KMS-11 (cell line): ENCODE results near the gene OR4K13.

Source experiments
- H2AFZ ChIP-seq: fragments of 200-600 bp; sonication (generic); 2 replicates; pipeline ENCODE4 v1.6.1; 2016; ENCODE audit warnings: antibody characterized with exemption, mixed run types, low read depth
- H3K27ac ChIP-seq: fragments of 200-600 bp; sonication (generic); 2 replicates; pipeline ENCODE4 v1.6.1; 2016; ENCODE audit warnings: mild to moderate bottlenecking, mixed run types
- H3K27me3 ChIP-seq: fragments of 200-600 bp; sonication (generic); 2 replicates; pipeline ENCODE4 v1.6.1; 2017; ENCODE audit warnings: mild to moderate bottlenecking, low read depth, mixed run types, moderate library complexity; ENCODE audit not compliant: insufficient read depth
- H3K36me3 ChIP-seq: fragments of 200-600 bp; sonication (generic); 2 replicates; pipeline ENCODE4 v1.6.1; 2017; ENCODE audit warnings: mild to moderate bottlenecking, mixed run types; ENCODE audit not compliant: insufficient read depth
- H3K4me1 ChIP-seq: fragments of 200-600 bp; sonication (generic); 2 replicates; pipeline ENCODE4 v1.6.1; 2016; ENCODE audit warnings: mild to moderate bottlenecking, low read depth, mixed run types; ENCODE audit not compliant: poor library complexity, severe bottlenecking
- H3K4me2 ChIP-seq: fragments of 200-600 bp; sonication (generic); 2 replicates; pipeline ENCODE4 v1.7.0; 2016; ENCODE audit warnings: mild to moderate bottlenecking, mixed run types
- H3K4me3 ChIP-seq: fragments of 200-600 bp; sonication (generic); IDR thresholded peaks from 2 replicates; pipeline ENCODE4 v1.6.1; 2017; ENCODE audit warnings: low read depth, low read length, mixed read lengths; ENCODE audit not compliant: insufficient read depth
- H3K79me2 ChIP-seq: fragments of 200-600 bp; sonication (generic); 2 replicates; pipeline ENCODE4 v1.6.1; 2016; ENCODE audit warnings: low read depth, mixed run types; ENCODE audit not compliant: insufficient read depth
- H3K9ac ChIP-seq: fragments of 200-600 bp; sonication (generic); 2 replicates; pipeline ENCODE4 v1.6.1; 2016; ENCODE audit warnings: mild to moderate bottlenecking, mixed run types
- H4K20me1 ChIP-seq: fragments of 200-600 bp; sonication (generic); 2 replicates; pipeline ENCODE4 v1.6.1; 2016; ENCODE audit warnings: mild to moderate bottlenecking, mixed run types; ENCODE audit not compliant: insufficient read depth
- CTCF ChIP-seq: fragments of 200-600 bp; sonication (generic); conservative IDR thresholded peaks from 2 replicates; pipeline ENCODE4 v1.6.1; 2017; ENCODE audit warnings: low read depth, mild to moderate bottlenecking, antibody characterized with exemption, low read length, moderate library complexity, mixed read lengths

Gene OR4K13

GRCh38 chr14:20035449-20035848 is 389 bp downstream of the OR4K13 start:
- Histone ChIP-seq H3K4me1 (no peaks in the 10 kb centered on the region), H3K79me2 (no peaks in the 10 kb centered on the region), H3K4me2 (no peak overlapping the region), H3K27ac (no peak overlapping the region), H3K4me3 (no peak overlapping the region), H4K20me1 (no peaks in the 10 kb centered on the region), H3K9ac (no peak overlapping the region), H3K36me3 (no peaks in the 10 kb centered on the region), H2AFZ (no peak overlapping the region), H3K27me3 (no peaks in the 10 kb centered on the region)
- no peak for TF ChIP-seq CTCF

- Histone ChIP-seq H3K4me1 (no peaks in the 10 kb centered on the region), H3K4me2 (no peak overlapping the region), H3K36me3 (no peaks in the 10 kb centered on the region), H3K79me2 (no peaks in the 10 kb centered on the region), H3K4me3 (no peak overlapping the region), H2AFZ (no peak overlapping the region), H3K27ac (no peak overlapping the region), H3K9ac (no peak overlapping the region), H4K20me1 (no peaks in the 10 kb centered on the region), H3K27me3 (no peaks in the 10 kb centered on the region)
- TF ChIP-seq CTCF = no peak
Measured at GRCh38 chr14:20031058-20031457, 4.8 kb downstream of the OR4K13 start.

- H4K20me1 ChIP-seq = no peaks in the 10 kb centered on the region
- no peak within 1 kb of the TSS for H3K27ac ChIP-seq
- no peak within 1 kb of the TSS for H3K4me3 ChIP-seq
- no peaks in the 10 kb centered on the region for H3K4me1 ChIP-seq
- H3K79me2 ChIP-seq = no peaks in the 10 kb centered on the region
- no peak within 1 kb of the TSS for H2AFZ ChIP-seq
- no peaks in the 10 kb centered on the region for H3K27me3 ChIP-seq
- H3K4me2 ChIP-seq = no peak within 1 kb of the TSS
- H3K9ac ChIP-seq = no peak within 1 kb of the TSS
- H3K36me3 ChIP-seq = no peaks in the 10 kb centered on the region
- no peak for TF ChIP-seq CTCF
Measured at GRCh38 chr14:20019257-20019865, 16.5 kb downstream of the OR4K13 start, which contains the start of gene OR4K14. OR4K14 (minus strand) TSS chr14:20019307; CDS start chr14:20015193, 4,114 bp downstream.

- Histone ChIP-seq H4K20me1 (no peaks in the 10 kb centered on the region), H3K4me3 (no peak overlapping the region), H3K79me2 (no peaks in the 10 kb centered on the region), H3K27me3 (no peaks in the 10 kb centered on the region), H3K36me3 (no peaks in the 10 kb centered on the region), H3K27ac (no peak overlapping the region), H2AFZ (no peak overlapping the region), H3K9ac (no peak overlapping the region), H3K4me2 (no peak overlapping the region), H3K4me1 (no peaks in the 10 kb centered on the region)
- no peak for TF ChIP-seq CTCF
Measured at GRCh38 chr14:20008156-20008555, 27.7 kb downstream of the OR4K13 start.
